ENCODE data around the gene REEP6. TPM values are rescaled to one million over a fixed set of nuclear protein-coding genes. Genes with fewer than 3 reads are reported as not detected.

REEP6 gene
- total and polyA plus RNA-seq, 2 donors (not counting 3 experiments of a cell fraction or from before 2014, with no cell fraction given), result 1.3 to 1.5 TPM

GRCh38 chr19:1503925-1504773 lies 13.2 kb downstream of the REEP6 start:
- Histone ChIP-seq H3K4me3 (replicated peaks in 1 of 3; ENCODE audit: insufficient read depth in 1 of 3, low read depth in 1 of 3, low read length in 3 of 3) (no peak overlapping the region), H3K79me2 (ENCODE audit: control insufficient read depth, insufficient read depth, low read length) (no peaks in the 10 kb centered on the region), H3K4me1 (ENCODE audit: control insufficient read depth, extremely low read depth, insufficient read depth, low read length) (no peaks in the 10 kb centered on the region), H3K27me3 (ENCODE audit: control insufficient read depth in 2 of 2, insufficient read depth in 2 of 2, low read length in 2 of 2) (peaks cover 4 to 5% of the 10 kb centered on the region in 2 experiments), H3K9me3 (replicated peaks; ENCODE audit: control insufficient read depth, insufficient read depth, low read length) (no peaks in the 10 kb centered on the region), H3K9ac (replicated peaks; ENCODE audit: extremely low read depth, insufficient read depth, low read length) (no peak overlapping the region), H4K20me1 (replicated peaks; ENCODE audit: control insufficient read depth, extremely low read depth, insufficient read depth, low read length) (no peaks in the 10 kb centered on the region), H2AFZ (ENCODE audit: low read depth, low read length) (no peak overlapping the region), H3K36me3 (ENCODE audit: control insufficient read depth in 2 of 2, extremely low read depth in 1 of 2, insufficient read depth in 2 of 2, low read length in 2 of 2) (no peaks in the 10 kb centered on the region), H3K4me2 (ENCODE audit: insufficient read depth, low read length) (no peak overlapping the region), H3K9me1 (replicated peaks; ENCODE audit: control insufficient read depth, extremely low read depth, insufficient read depth, low read length) (no peaks in the 10 kb centered on the region), H3K27ac (ENCODE audit: insufficient read depth, low read depth, low read length) (no peak overlapping the region)
- intact Hi-C loops (cut with micrococcal nuclease) (no loop called here), dilution Hi-C loops (cut with MboI; ENCODE audit: extremely low pct_ligation_motif_present, low sequenced_read_pairs) (no loop called here)
- CTCF ChIA-PET, result interaction anchor here (0.9 kb wide), 1 partner anchor 168 kb away, joined by 3 read pairs; no protein-coding TSS in a partner anchor
- FAIRE-seq, result no peak
- TF ChIP-seq FOS (IDR thresholded peaks at IDR 0.05; ENCODE audit: borderline replicate concordance, insufficient read depth, low read length), result no peak
- POLR2A ChIA-PET, result no interaction called here
- DNase-seq (ENCODE audit: low read depth, low spot score), result no peak
- no TSS peak for BruUV-seq (replicated peaks)

GRCh38 chr19:1505012-1505411 lies 14.0 kb downstream of the REEP6 start:
- Histone ChIP-seq H4K20me1 (replicated peaks; ENCODE audit: control insufficient read depth, extremely low read depth, insufficient read depth, low read length) (no peaks in the 10 kb centered on the region), H3K27me3 (ENCODE audit: control insufficient read depth in 2 of 2, insufficient read depth in 2 of 2, low read length in 2 of 2) (peaks cover 4 to 5% of the 10 kb centered on the region in 2 experiments), H3K27ac (ENCODE audit: insufficient read depth, low read depth, low read length) (no peak overlapping the region), H2AFZ (ENCODE audit: low read depth, low read length) (no peak overlapping the region), H3K9me3 (replicated peaks; ENCODE audit: control insufficient read depth, insufficient read depth, low read length) (no peaks in the 10 kb centered on the region), H3K79me2 (ENCODE audit: control insufficient read depth, insufficient read depth, low read length) (no peaks in the 10 kb centered on the region), H3K9ac (replicated peaks; ENCODE audit: extremely low read depth, insufficient read depth, low read length) (no peak overlapping the region), H3K36me3 (ENCODE audit: control insufficient read depth in 2 of 2, extremely low read depth in 1 of 2, insufficient read depth in 2 of 2, low read length in 2 of 2) (no peaks in the 10 kb centered on the region), H3K4me1 (ENCODE audit: control insufficient read depth, extremely low read depth, insufficient read depth, low read length) (no peaks in the 10 kb centered on the region), H3K4me3 (replicated peaks in 1 of 3; ENCODE audit: insufficient read depth in 1 of 3, low read depth in 1 of 3, low read length in 3 of 3) (no peak overlapping the region), H3K9me1 (replicated peaks; ENCODE audit: control insufficient read depth, extremely low read depth, insufficient read depth, low read length) (no peaks in the 10 kb centered on the region), H3K4me2 (ENCODE audit: insufficient read depth, low read length) (no peak overlapping the region)
- no TSS peak for BruUV-seq (replicated peaks)
- FAIRE-seq, result no peak
- intact Hi-C loops (cut with micrococcal nuclease), result no loop called here
- CTCF ChIA-PET, result interaction anchor here (0.9 kb wide), 1 partner anchor 167 kb away, joined by 3 read pairs; no protein-coding TSS in a partner anchor
- DNase-seq (ENCODE audit: low read depth, low spot score), result no peak
- dilution Hi-C loops (cut with MboI; ENCODE audit: extremely low pct_ligation_motif_present, low sequenced_read_pairs), result no loop called here
- POLR2A ChIA-PET, result no interaction called here
- TF ChIP-seq FOS (IDR thresholded peaks at IDR 0.05; ENCODE audit: borderline replicate concordance, insufficient read depth, low read length) (no peak), JUN (IDR thresholded peaks at IDR 0.05; ENCODE audit: borderline replicate concordance, insufficient read depth, insufficient read length, low read depth) (no peak), EZH2 (IDR thresholded peaks at IDR 0.05; ENCODE audit: borderline replicate concordance, low read depth, low read length, severe bottlenecking) (no peak), GATA2 (IDR thresholded peaks at IDR 0.05; ENCODE audit: insufficient read depth, insufficient read length, low read depth, low read length) (no peak), MYC (IDR thresholded peaks at IDR 0.05; ENCODE audit: low read depth, low read length) (no peak), MAX (IDR thresholded peaks at IDR 0.05; ENCODE audit: insufficient read depth, insufficient read length) (no peak), POLR2A (IDR thresholded peaks at IDR 0.05; ENCODE audit: low read depth, low read length) (no peak), POLR2AphosphoS5 (IDR thresholded peaks at IDR 0.05; ENCODE audit: insufficient read depth, low read depth, low read length) (no peak)
